ENCODE data around the gene CUL2. TPM values are rescaled to one million over a fixed set of nuclear protein-coding genes. Genes with fewer than 3 reads are reported as not detected.

The CUL2 gene
- total and polyA plus RNA-seq, 2 of the 4 experiments (the other 2 are of a cell fraction) = 18.9 to 36.6 TPM

DNA sequence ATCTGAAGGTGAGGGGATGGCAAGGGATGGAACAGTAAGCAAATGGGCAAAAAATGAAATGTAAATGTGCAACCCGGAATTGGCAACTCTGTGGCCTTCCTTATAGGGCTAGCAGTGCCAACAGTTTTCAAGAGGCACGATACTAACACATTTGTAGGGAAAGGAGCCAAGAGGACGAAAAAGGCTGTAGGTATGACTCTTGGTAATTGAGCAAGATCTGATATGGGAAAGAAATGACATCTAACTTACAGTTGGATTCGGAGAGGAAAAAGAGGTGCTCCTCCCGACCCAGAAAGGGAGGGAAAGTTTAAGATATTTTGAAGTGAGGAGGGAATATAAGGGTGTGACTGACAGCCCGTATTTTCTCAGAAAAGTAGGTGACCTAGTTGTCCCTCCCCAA lies 34.4 kb upstream of the CUL2 start (continued):
- TF ChIP-seq MAFK (IDR thresholded peaks at IDR 0.05; ENCODE audit: low read depth, low read length) (no peak), RAD21 (IDR thresholded peaks at IDR 0.05; ENCODE audit: low read length) (no peak)

DNA sequence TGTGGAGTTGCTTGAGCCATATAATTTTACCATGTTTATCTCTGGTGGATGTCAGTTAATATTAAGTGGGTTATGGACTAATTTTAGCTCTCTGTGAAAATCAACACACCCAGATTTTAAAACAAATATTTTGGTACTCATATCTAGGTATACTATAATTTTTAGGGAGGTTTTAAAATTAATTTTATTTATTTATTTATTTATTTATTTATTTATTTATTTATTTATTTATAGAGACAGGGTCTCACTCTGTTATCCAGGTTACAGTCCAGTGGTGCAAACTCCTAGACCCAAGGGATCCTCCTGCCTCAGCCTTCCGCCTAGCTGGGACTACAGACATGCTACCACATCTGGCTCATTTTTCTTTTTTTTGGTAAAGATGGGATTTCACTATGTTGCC lies 29.2 kb upstream of the CUL2 start:
- no peak for ATAC-seq (ENCODE audit: low read depth)
- intact Hi-C loops (cut with micrococcal nuclease) (no loop called here), in situ Hi-C loops (cut with MboI; ENCODE audit: low sequenced_read_pairs) (loop anchor here (25.0 kb wide), 3 partner anchors 443 to 1768 kb away; no protein-coding TSS in a partner anchor), dilution Hi-C loops (cut with HindIII; ENCODE audit: low sequenced_read_pairs, unreplicated experiment) (no loop called here)
- Histone ChIP-seq H3K23ac (ENCODE audit: low read depth, low read length) (no peak overlapping the region), H3K56ac (ENCODE audit: extremely low read depth, insufficient read depth, low read length) (no peak overlapping the region), H2BK5ac (ENCODE audit: low read depth, low read length, poor library complexity, severe bottlenecking) (no peak overlapping the region), H2BK120ac (ENCODE audit: low read depth, low read length) (no peak overlapping the region), H4K5ac (ENCODE audit: low read depth, low read length) (no peak overlapping the region), H3K9ac (ENCODE audit: low read depth, low read length) (no peak overlapping the region), H3K36me3 (ENCODE audit: control insufficient read depth, insufficient read depth, low read length) (no peaks in the 10 kb centered on the region), H3K4me3 (ENCODE audit: insufficient read depth, low read depth, low read length) (no peak overlapping the region), H2AK9ac (replicated peaks; ENCODE audit: low read depth, low read length, poor library complexity) (no peak overlapping the region), H4K8ac (ENCODE audit: low read depth in 2 of 2, low read length in 2 of 2) (no peak overlapping the region), H3K9me3 (ENCODE audit: control insufficient read depth, insufficient read depth, low read length) (no peaks in the 10 kb centered on the region), H2AFZ (replicated peaks; ENCODE audit: low read length, poor library complexity) (no peak overlapping the region), H3K4me2 (ENCODE audit: low read depth, low read length) (no peak overlapping the region), H3K27me3 (ENCODE audit: control insufficient read depth, insufficient read depth, low read length) (no peaks in the 10 kb centered on the region), H3K18ac (ENCODE audit: low read depth, low read length) (no peak overlapping the region), H2AK5ac (ENCODE audit: low read depth, low read length) (no peak overlapping the region), H3K27ac (ENCODE audit: insufficient read depth, low read length) (no peak overlapping the region), H3K4ac (ENCODE audit: low read depth, low read length) (no peak overlapping the region), H3K4me1 (ENCODE audit: control insufficient read depth, insufficient read depth, low read length) (peaks cover 5% of the 10 kb centered on the region; the same call in 1 of the 2 replicates), H4K91ac (ENCODE audit: insufficient read depth, low read depth, low read length) (no peak overlapping the region), H4K20me1 (ENCODE audit: insufficient read depth, low read length) (no peaks in the 10 kb centered on the region), H2BK15ac (ENCODE audit: low read depth, low read length) (no peak overlapping the region), H3K9me1 (ENCODE audit: insufficient read depth, low read length) (no peaks in the 10 kb centered on the region), H3K14ac (replicated peaks; ENCODE audit: low read depth, low read length) (no peak overlapping the region), H3K79me1 (ENCODE audit: low read depth in 1 of 2, low read length in 2 of 2) (no peaks in the 10 kb centered on the region), H2BK20ac (ENCODE audit: low read depth, low read length) (no peak overlapping the region)
- CTCF ChIA-PET = interaction anchor here (0.8 to 1.4 kb wide), 4 partner anchors 77 to 1760 kb away, joined by 3 to 8 read pairs (median 3); no protein-coding TSS in a partner anchor
- WGBS, 2 experiments (ENCODE audit: extremely low coverage in 2 of 2, insufficient read length in 1 of 2) = no CpG with 5 or more reads among the region's 1 CpG
- POLR2A ChIA-PET (ENCODE audit: unreplicated experiment) = no interaction called here
- no TSS peak for BruUV-seq (replicated peaks)
- TF ChIP-seq, protein P1, sequence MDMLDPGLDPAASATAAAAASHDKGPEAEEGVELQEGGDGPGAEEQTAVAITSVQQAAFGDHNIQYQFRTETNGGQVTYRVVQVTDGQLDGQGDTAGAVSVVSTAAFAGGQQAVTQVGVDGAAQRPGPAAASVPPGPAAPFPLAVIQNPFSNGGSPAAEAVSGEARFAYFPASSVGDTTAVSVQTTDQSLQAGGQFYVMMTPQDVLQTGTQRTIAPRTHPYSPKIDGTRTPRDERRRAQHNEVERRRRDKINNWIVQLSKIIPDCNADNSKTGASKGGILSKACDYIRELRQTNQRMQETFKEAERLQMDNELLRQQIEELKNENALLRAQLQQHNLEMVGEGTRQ (IDR thresholded peaks at IDR 0.05; ENCODE audit: low read depth, low read length) = no peak
- TF ChIP-seq CEBPB (IDR thresholded peaks at IDR 0.05; ENCODE audit: low read depth, low read length) = no peak
- no peak for TF ChIP-seq SMC3 (IDR thresholded peaks at IDR 0.05; ENCODE audit: low read depth, low read length)
- TF ChIP-seq BHLHE40 (IDR thresholded peaks at IDR 0.05; ENCODE audit: low read depth, low read length) = no peak
- no peak for TF ChIP-seq RFX5 (IDR thresholded peaks at IDR 0.05; ENCODE audit: low read depth, low read length)
- TF ChIP-seq MAFK (IDR thresholded peaks at IDR 0.05; ENCODE audit: low read depth, low read length) = no peak
- TF ChIP-seq, protein P2, sequence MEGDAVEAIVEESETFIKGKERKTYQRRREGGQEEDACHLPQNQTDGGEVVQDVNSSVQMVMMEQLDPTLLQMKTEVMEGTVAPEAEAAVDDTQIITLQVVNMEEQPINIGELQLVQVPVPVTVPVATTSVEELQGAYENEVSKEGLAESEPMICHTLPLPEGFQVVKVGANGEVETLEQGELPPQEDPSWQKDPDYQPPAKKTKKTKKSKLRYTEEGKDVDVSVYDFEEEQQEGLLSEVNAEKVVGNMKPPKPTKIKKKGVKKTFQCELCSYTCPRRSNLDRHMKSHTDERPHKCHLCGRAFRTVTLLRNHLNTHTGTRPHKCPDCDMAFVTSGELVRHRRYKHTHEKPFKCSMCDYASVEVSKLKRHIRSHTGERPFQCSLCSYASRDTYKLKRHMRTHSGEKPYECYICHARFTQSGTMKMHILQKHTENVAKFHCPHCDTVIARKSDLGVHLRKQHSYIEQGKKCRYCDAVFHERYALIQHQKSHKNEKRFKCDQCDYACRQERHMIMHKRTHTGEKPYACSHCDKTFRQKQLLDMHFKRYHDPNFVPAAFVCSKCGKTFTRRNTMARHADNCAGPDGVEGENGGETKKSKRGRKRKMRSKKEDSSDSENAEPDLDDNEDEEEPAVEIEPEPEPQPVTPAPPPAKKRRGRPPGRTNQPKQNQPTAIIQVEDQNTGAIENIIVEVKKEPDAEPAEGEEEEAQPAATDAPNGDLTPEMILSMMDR (conservative IDR thresholded peaks at IDR 0.05; ENCODE audit: low read depth, low read length) = no peak
- TF ChIP-seq, protein P3, sequence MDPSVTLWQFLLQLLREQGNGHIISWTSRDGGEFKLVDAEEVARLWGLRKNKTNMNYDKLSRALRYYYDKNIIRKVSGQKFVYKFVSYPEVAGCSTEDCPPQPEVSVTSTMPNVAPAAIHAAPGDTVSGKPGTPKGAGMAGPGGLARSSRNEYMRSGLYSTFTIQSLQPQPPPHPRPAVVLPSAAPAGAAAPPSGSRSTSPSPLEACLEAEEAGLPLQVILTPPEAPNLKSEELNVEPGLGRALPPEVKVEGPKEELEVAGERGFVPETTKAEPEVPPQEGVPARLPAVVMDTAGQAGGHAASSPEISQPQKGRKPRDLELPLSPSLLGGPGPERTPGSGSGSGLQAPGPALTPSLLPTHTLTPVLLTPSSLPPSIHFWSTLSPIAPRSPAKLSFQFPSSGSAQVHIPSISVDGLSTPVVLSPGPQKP (IDR thresholded peaks at IDR 0.05; ENCODE audit: borderline replicate concordance, low read depth, low read length) = no peak
- no peak for TF ChIP-seq FOS (IDR thresholded peaks at IDR 0.05; ENCODE audit: low read depth, low read length)
- TF ChIP-seq RCOR1 (IDR thresholded peaks at IDR 0.05; ENCODE audit: insufficient replicate concordance, low read length) = no peak
- TF ChIP-seq POLR2A (IDR thresholded peaks at IDR 0.05; ENCODE audit: low read depth, low read length) = no peak
- no peak for TF ChIP-seq CHD1 (IDR thresholded peaks at IDR 0.05; ENCODE audit: low read depth, low read length)
- no peak for TF ChIP-seq NFE2L2 (IDR thresholded peaks at IDR 0.05; ENCODE audit: low read depth, low read length)
- no peak for TF ChIP-seq RAD21 (IDR thresholded peaks at IDR 0.05; ENCODE audit: low read length)
- no peak for DNase-seq

Data from IMR-90 (cell line).